Activated T-helper 2 cell treated with anti-CD3 and anti-CD28 coated beads, Interferon-gamma antibody, Interleukin-2, Interleukin-4, amounts not matched to agents 10 μg/mL and 5 μg/mL and 100 μg/mL, durations not matched to agents 14 hours and 24 hours and 36 hours (primary cell): Measurements from ENCODE around the gene KRAS. TPM values are rescaled to one million over a fixed set of nuclear protein-coding genes. Genes with fewer than 3 reads are reported as not detected.

Source experiments
- DNase-seq: peaks from one replicate; pipeline ENCODE4 v3.0.0; 2021; ENCODE audit warnings: low spot score
- H3K27ac Mint-ChIP-seq: one replicate; pipeline ENCODE4 v1.8.0; 2021; ENCODE audit warnings: mixed read lengths
- H3K27me3 Mint-ChIP-seq: one replicate; pipeline ENCODE4 v1.8.0; 2021; ENCODE audit warnings: low read depth, mixed read lengths
- H3K36me3 Mint-ChIP-seq: one replicate; pipeline ENCODE4 v1.8.0; 2021; ENCODE audit warnings: low read depth, mixed read lengths
- H3K4me1 Mint-ChIP-seq: one replicate; pipeline ENCODE4 v1.8.0; 2021; ENCODE audit warnings: low read depth, mixed read lengths
- H3K4me3 Mint-ChIP-seq: one replicate; pipeline ENCODE4 v1.8.0; 2021; ENCODE audit warnings: low read depth, mild to moderate bottlenecking, moderate library complexity, mixed read lengths
- H3K9me3 Mint-ChIP-seq: one replicate; pipeline ENCODE4 v1.8.0; 2021; ENCODE audit warnings: mixed read lengths
- intact Hi-C: fragments of 100-400 bp; cut with micrococcal nuclease; formaldehyde crosslinking; loops from one replicate; pipeline ENCODE4 v1.15.1; 2023
- total RNA-seq: library from RNA; stranded (reverse); gene quantifications from 2 replicates; pipeline ENCODE4 v1.2.3, GENCODE V29; 2022

Gene KRAS
- total RNA-seq, 1 donor from 2014 or later: 25.2 TPM

DNA sequence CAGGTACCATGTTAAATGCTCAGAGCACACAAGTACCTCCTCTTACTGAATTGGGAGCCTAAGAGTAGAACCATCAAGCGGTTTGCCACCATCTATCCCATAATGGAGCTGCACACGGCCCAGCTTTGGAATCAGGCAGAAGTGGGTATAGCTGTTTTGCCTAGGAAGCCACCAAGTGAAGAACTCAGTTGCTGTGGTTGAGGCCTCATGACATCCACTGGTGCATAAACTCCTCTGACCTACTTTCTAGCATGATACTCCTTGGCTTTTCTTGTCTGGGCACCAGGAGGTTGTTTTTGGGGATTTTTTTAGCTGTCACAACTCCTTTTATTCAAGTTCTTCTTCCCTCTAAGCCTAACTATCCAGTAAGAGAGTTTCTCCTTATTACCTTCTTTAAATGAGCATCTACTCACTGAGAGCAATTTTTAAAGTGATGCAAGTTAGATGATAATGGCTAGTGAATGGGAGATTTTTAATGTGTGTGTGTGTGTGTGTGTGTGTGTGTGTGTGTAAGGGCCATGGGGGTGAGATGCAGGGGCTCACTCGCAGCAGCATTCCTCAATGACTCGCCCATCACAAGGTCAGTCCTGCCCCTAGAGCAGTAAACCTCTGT is 20.9 kb upstream of the KRAS start:
- intact Hi-C loops: no loop called here
- Mint-ChIP-seq H3K27me3 (peaks cover 6% of the 10 kb centered on the region), H3K36me3 (no peaks in the 10 kb centered on the region), H3K4me3 (no peak overlapping the region), H3K4me1 (peaks cover 9% of the 10 kb centered on the region), H3K9me3 (no peaks in the 10 kb centered on the region), H3K27ac (no peak overlapping the region)
- DNase-seq: no peak

DNA sequence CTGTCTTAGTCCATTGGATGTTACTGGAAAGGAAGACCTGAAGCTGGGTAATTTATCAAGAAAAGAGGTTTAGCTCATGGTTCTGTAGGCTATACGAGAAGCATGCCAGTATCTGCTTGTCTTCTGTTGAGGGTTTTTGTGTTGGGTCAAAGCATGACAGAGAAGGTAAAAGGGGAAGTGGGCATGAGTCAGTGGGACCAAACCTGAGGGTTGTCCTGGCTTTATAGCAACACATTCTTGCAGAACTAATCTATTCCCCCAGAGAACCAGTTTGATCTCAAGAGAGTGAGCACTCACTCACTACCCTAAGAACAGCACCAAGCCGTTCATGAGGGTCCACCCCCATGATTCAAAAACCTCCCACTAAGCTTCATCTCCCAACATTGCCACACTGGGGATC is 19.0 kb upstream of the KRAS start:
- Mint-ChIP-seq H3K4me1 (peaks cover 5% of the 10 kb centered on the region), H3K27me3 (peaks cover 9% of the 10 kb centered on the region), H3K36me3 (no peaks in the 10 kb centered on the region), H3K9me3 (no peaks in the 10 kb centered on the region), H3K27ac (no peak overlapping the region), H3K4me3 (no peak overlapping the region)
- intact Hi-C loops: no loop called here
- no peak for DNase-seq

GRCh38 chr12:25266497-25266896 is 15.8 kb upstream of the KRAS start:
- no peaks in the 10 kb centered on the region for H3K36me3 Mint-ChIP-seq
- peaks cover 13% of the 10 kb centered on the region for H3K27me3 Mint-ChIP-seq
- H3K4me1 Mint-ChIP-seq: peaks cover 5% of the 10 kb centered on the region
- H3K4me3 Mint-ChIP-seq: no peak overlapping the region
- no peaks in the 10 kb centered on the region for H3K9me3 Mint-ChIP-seq
- no peak overlapping the region for H3K27ac Mint-ChIP-seq
- DNase-seq: no peak
- intact Hi-C loops: no loop called here

DNA sequence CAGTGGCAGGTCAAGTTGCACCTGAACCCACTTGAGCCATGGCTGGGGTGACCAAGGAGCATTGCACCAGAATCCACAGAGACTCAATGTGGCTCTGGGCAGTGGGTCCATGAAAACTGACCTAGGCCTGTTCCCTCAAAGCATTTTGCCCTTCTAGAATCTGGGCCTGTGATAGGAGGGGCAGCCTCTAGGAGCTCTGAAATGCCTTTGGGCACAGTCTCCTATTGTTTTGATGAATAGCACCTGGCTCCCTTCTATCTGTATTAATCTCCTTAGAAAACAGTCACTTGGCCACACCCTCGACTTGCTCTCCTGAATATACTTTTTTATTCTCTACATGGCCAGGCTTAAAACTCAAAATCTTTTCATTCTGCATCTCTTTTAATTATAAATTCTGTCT is 14.1 kb upstream of the KRAS start:
- intact Hi-C loops: no loop called here
- Mint-ChIP-seq H3K27ac (no peak overlapping the region), H3K4me3 (no peak overlapping the region), H3K9me3 (peaks cover 4% of the 10 kb centered on the region), H3K4me1 (peaks cover 3% of the 10 kb centered on the region), H3K27me3 (peaks cover 21% of the 10 kb centered on the region), H3K36me3 (no peaks in the 10 kb centered on the region)
- DNase-seq: no peak

- no peaks in the 10 kb centered on the region for H3K36me3 Mint-ChIP-seq
- intact Hi-C loops: no loop called here
- DNase-seq: no peak
These were observed 13.4 kb upstream of the KRAS start for GRCh38 chr12:25264114-25264513.

DNA sequence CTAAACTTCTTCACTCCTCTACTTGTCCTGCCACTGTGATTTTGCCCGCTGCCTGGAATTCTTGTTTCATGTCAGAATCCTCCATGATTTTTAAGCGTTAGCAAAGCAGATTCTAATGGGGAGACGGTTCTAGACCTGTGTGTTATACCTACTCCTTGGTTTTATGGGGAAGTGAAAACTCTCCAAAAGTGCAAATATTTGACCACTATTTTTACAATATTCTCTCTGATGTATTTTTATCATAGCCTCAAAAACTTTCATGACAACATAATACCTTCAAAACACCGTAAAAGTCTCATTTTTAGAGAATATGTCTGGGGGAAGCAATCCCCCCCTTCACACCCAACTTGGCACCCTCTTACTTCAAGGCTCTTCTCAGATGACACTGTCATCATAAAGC is 12.9 kb upstream of the KRAS start:
- Mint-ChIP-seq H3K4me1 (no peaks in the 10 kb centered on the region), H3K4me3 (no peak overlapping the region), H3K9me3 (peaks cover 4% of the 10 kb centered on the region), H3K36me3 (no peaks in the 10 kb centered on the region), H3K27me3 (peaks cover 22% of the 10 kb centered on the region), H3K27ac (no peak overlapping the region)
- intact Hi-C loops: no loop called here
- no peak for DNase-seq

More at GRCh38 chr12:25264114-25264513, 13.4 kb upstream of the KRAS start:
- no peak overlapping the region for H3K27ac Mint-ChIP-seq
- peaks cover 4% of the 10 kb centered on the region for H3K9me3 Mint-ChIP-seq
- peaks cover 22% of the 10 kb centered on the region for H3K27me3 Mint-ChIP-seq
- no peak overlapping the region for H3K4me3 Mint-ChIP-seq
- no peaks in the 10 kb centered on the region for H3K4me1 Mint-ChIP-seq

GRCh38 chr12:25262389-25263074 is 11.8 kb upstream of the KRAS start:
- H3K36me3 Mint-ChIP-seq: no peaks in the 10 kb centered on the region
- peaks cover 4% of the 10 kb centered on the region for H3K9me3 Mint-ChIP-seq
- peaks cover 18% of the 10 kb centered on the region for H3K27me3 Mint-ChIP-seq
- H3K27ac Mint-ChIP-seq: no peak overlapping the region
- no peaks in the 10 kb centered on the region for H3K4me1 Mint-ChIP-seq
- intact Hi-C loops: no loop called here
- no peak overlapping the region for H3K4me3 Mint-ChIP-seq
- DNase-seq: no peak

DNA sequence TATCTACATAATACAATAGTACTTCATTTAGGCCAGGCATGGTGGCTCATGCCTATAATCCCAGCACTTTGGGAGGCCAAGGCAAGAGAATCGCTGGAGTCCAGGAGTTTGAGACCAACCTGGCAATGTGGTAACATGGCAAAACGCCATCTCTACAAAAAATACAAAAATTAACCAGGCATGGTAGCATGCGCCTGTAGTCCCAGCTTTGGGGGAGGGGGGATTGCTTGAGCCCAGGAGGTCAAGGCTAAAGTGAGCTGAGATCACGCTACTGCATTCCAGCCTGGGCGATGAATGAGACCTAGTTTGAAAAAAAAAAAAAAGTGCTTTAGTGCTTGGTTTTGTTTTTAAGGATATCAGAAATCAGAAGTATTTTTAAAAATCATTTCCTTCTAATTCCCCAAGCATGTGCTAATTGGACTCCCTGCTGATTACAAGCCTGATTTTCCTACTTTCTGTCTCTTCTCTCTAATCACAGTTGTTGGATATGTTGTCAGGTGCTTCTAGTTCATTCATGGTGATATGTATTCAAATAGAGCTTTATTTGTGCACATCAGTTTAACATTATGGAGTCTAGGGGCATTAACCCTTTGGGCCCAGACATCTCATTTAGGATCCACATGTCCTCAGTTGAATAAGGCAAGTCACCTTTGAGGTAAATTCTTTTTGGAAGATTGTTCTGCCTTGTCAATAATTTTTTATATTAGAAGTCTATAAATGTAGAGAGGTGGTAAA is 7.0 kb upstream of the KRAS start:
- no peak overlapping the region for H3K27ac Mint-ChIP-seq
- H3K4me3 Mint-ChIP-seq: no peak overlapping the region
- H3K36me3 Mint-ChIP-seq: no peaks in the 10 kb centered on the region
- peaks cover 4% of the 10 kb centered on the region for H3K9me3 Mint-ChIP-seq
- intact Hi-C loops: no loop called here
- peaks cover 9% of the 10 kb centered on the region for H3K4me1 Mint-ChIP-seq
- H3K27me3 Mint-ChIP-seq: peaks cover 23% of the 10 kb centered on the region
- no peak for DNase-seq

DNA sequence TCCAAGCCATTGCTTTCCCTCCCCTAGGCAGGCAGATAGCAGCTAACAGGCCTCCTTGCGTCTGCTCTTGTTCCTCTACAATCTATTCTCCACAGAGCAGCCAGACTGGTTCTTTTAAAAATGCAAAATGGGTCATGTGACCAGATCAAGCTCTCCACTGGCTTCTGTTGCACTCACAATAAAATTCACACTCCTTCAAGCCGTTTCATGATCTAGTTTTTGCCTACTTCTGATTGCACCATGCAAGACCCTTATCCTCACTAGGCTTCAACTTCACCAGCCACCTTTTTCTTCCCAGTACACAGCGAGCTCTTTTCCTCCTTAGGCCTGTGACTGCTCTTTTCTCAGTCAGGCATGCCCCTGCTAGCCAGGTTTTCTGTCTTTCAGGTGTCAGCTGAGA is 6.1 kb upstream of the KRAS start:
- H3K4me3 Mint-ChIP-seq: no peak overlapping the region
- H3K27ac Mint-ChIP-seq: no peak overlapping the region
- peaks cover 4% of the 10 kb centered on the region for H3K9me3 Mint-ChIP-seq
- DNase-seq: no peak
- intact Hi-C loops: no loop called here
- H3K36me3 Mint-ChIP-seq: no peaks in the 10 kb centered on the region
- H3K4me1 Mint-ChIP-seq: peaks cover 10% of the 10 kb centered on the region
- H3K27me3 Mint-ChIP-seq: peaks cover 29% of the 10 kb centered on the region

GRCh38 chr12:25256005-25256404 is 5.3 kb upstream of the KRAS start:
- intact Hi-C loops: no loop called here
- Mint-ChIP-seq H3K27ac (no peak overlapping the region), H3K4me3 (no peak overlapping the region), H3K9me3 (peaks cover 4% of the 10 kb centered on the region), H3K36me3 (no peaks in the 10 kb centered on the region), H3K4me1 (peaks cover 10% of the 10 kb centered on the region), H3K27me3 (peaks cover 30% of the 10 kb centered on the region)
- no peak for DNase-seq

DNA sequence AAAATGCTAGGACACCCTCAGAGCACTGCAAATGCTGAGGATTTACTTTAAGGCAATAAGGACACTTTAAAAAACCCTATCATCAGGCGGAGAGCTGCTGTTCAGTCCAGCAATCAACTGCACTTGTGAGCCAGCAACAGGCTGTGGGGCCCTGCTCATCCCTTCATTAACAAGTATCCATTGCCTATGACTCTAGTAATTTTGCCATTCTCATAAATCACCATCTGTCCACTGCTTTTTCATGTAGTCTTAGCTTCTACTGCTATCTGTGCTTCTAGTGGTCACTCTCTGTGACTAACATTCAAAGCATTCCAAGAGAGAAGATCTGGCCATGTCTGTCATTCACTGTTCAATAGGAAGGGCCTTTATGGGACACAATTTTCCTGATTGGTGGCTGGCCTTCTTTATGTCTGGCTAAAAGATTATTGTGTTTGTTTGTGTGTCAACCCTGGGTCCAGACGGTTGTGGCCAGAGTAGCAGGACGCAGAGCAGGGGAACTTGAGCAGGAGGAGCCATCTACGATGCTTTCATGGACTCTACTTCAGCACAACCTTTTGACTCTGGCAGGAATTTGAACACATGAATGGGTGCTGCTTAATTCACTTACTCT is 3.6 kb upstream of the KRAS start:
- DNase-seq: no peak
- Mint-ChIP-seq H3K4me3 (no peak overlapping the region), H3K27me3 (peaks cover 21% of the 10 kb centered on the region), H3K36me3 (no peaks in the 10 kb centered on the region), H3K9me3 (no peaks in the 10 kb centered on the region), H3K4me1 (peaks cover 14% of the 10 kb centered on the region), H3K27ac (no peak overlapping the region)
- intact Hi-C loops: no loop called here

- peaks cover 14% of the 10 kb centered on the region for H3K4me1 Mint-ChIP-seq
- H3K27me3 Mint-ChIP-seq: peaks cover 21% of the 10 kb centered on the region
- H3K9me3 Mint-ChIP-seq: no peaks in the 10 kb centered on the region
- H3K36me3 Mint-ChIP-seq: peaks cover under 1% of the 10 kb centered on the region
- H3K27ac Mint-ChIP-seq: no peak overlapping the region
- no peak for DNase-seq
- H3K4me3 Mint-ChIP-seq: no peak overlapping the region
- intact Hi-C loops: no loop called here
These were observed 2.8 kb upstream of the KRAS start for GRCh38 chr12:25253371-25254068.
